ENCODE data around the gene STAC3.

DNA sequence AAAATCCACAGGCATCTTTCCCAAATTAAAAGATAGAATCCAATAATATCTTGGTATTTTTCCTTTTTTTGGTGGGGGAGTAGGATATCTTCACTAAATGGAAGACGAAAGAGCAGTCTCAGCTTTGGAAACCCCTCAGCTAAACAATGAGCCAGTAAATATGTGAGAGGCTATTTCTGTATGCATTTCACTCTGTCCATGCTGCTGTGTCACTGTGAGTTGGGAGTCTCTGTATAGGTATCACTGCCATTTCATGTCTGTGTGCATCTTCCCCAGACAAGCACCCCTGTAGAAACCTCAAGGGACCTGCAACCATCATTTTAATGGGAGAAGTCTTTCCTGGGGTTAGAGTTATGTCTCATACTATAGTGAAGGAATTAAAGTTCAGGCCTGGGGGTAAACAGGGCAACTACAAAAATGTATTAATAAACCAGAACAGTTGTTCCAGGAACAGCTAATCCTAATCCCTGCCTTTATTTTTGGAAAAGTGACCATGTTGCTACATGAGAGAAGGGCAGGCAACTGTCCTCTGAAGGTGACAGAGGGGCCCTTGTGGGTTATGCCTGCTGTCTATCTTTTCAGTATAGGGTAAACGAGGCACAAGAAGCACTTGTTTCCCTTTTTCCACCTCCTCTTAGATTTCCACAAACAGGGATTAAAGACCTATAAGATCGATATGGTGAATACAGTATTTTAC is 11.3 kb upstream of the STAC3 start:
- TF ChIP-seq SIN3A (IDR thresholded peaks at IDR 0.05; ENCODE audit: borderline replicate concordance in 2 of 2, control insufficient read depth in 1 of 2, low read depth in 2 of 2, low read length in 2 of 2) (no peak), MXI1 (IDR thresholded peaks at IDR 0.05; ENCODE audit: low read depth, low read length) (no peak), SMARCC2 (IDR thresholded peaks at IDR 0.05; ENCODE audit: low read depth) (no peak), ILK (tag; IDR thresholded peaks at IDR 0.05; ENCODE audit: borderline replicate concordance, low read depth) (no peak), ZNF133 (CRISPR knock-in tag; IDR thresholded peaks at IDR 0.05) (no peak), ZC3H8 (IDR thresholded peaks at IDR 0.05) (no peak), MAFK (IDR thresholded peaks at IDR 0.05; ENCODE audit: low read length) (no peak), ESRRA (IDR thresholded peaks at IDR 0.05; ENCODE audit: borderline replicate concordance, low read depth) (no peak), RAD21 (CRISPR knock-in tag; conservative IDR thresholded peaks at IDR 0.05 in 1 of 2, IDR thresholded peaks at IDR 0.05 in 1 of 2) (no peak)
- TF ChIP-seq, protein P1, sequence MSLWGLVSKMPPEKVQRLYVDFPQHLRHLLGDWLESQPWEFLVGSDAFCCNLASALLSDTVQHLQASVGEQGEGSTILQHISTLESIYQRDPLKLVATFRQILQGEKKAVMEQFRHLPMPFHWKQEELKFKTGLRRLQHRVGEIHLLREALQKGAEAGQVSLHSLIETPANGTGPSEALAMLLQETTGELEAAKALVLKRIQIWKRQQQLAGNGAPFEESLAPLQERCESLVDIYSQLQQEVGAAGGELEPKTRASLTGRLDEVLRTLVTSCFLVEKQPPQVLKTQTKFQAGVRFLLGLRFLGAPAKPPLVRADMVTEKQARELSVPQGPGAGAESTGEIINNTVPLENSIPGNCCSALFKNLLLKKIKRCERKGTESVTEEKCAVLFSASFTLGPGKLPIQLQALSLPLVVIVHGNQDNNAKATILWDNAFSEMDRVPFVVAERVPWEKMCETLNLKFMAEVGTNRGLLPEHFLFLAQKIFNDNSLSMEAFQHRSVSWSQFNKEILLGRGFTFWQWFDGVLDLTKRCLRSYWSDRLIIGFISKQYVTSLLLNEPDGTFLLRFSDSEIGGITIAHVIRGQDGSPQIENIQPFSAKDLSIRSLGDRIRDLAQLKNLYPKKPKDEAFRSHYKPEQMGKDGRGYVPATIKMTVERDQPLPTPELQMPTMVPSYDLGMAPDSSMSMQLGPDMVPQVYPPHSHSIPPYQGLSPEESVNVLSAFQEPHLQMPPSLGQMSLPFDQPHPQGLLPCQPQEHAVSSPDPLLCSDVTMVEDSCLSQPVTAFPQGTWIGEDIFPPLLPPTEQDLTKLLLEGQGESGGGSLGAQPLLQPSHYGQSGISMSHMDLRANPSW (CRISPR knock-in tag; IDR thresholded peaks at IDR 0.05) = no peak
- TF ChIP-seq, protein P2, sequence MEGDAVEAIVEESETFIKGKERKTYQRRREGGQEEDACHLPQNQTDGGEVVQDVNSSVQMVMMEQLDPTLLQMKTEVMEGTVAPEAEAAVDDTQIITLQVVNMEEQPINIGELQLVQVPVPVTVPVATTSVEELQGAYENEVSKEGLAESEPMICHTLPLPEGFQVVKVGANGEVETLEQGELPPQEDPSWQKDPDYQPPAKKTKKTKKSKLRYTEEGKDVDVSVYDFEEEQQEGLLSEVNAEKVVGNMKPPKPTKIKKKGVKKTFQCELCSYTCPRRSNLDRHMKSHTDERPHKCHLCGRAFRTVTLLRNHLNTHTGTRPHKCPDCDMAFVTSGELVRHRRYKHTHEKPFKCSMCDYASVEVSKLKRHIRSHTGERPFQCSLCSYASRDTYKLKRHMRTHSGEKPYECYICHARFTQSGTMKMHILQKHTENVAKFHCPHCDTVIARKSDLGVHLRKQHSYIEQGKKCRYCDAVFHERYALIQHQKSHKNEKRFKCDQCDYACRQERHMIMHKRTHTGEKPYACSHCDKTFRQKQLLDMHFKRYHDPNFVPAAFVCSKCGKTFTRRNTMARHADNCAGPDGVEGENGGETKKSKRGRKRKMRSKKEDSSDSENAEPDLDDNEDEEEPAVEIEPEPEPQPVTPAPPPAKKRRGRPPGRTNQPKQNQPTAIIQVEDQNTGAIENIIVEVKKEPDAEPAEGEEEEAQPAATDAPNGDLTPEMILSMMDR (IDR thresholded peaks at IDR 0.05 in 2 of 3, conservative IDR thresholded peaks at IDR 0.05 in 1 of 3; ENCODE audit: insufficient read depth in 2 of 3, low read depth in 1 of 3, low read length in 3 of 3) = no peak
- TF ChIP-seq, protein P3, sequence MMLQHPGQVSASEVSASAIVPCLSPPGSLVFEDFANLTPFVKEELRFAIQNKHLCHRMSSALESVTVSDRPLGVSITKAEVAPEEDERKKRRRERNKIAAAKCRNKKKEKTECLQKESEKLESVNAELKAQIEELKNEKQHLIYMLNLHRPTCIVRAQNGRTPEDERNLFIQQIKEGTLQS (IDR thresholded peaks at IDR 0.05) = no peak
- TF ChIP-seq, protein P3 (CRISPR knock-in tag; conservative IDR thresholded peaks at IDR 0.05) = no peak
- TF ChIP-seq, protein P4, sequence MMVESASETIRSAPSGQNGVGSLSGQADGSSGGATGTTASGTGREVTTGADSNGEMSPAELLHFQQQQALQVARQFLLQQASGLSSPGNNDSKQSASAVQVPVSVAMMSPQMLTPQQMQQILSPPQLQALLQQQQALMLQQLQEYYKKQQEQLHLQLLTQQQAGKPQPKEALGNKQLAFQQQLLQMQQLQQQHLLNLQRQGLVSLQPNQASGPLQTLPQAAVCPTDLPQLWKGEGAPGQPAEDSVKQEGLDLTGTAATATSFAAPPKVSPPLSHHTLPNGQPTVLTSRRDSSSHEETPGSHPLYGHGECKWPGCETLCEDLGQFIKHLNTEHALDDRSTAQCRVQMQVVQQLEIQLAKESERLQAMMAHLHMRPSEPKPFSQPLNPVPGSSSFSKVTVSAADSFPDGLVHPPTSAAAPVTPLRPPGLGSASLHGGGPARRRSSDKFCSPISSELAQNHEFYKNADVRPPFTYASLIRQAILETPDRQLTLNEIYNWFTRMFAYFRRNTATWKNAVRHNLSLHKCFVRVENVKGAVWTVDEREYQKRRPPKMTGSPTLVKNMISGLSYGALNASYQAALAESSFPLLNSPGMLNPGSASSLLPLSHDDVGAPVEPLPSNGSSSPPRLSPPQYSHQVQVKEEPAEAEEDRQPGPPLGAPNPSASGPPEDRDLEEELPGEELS (CRISPR knock-in tag; IDR thresholded peaks at IDR 0.05; ENCODE audit: borderline replicate concordance) = no peak
- TF ChIP-seq, protein P5, sequence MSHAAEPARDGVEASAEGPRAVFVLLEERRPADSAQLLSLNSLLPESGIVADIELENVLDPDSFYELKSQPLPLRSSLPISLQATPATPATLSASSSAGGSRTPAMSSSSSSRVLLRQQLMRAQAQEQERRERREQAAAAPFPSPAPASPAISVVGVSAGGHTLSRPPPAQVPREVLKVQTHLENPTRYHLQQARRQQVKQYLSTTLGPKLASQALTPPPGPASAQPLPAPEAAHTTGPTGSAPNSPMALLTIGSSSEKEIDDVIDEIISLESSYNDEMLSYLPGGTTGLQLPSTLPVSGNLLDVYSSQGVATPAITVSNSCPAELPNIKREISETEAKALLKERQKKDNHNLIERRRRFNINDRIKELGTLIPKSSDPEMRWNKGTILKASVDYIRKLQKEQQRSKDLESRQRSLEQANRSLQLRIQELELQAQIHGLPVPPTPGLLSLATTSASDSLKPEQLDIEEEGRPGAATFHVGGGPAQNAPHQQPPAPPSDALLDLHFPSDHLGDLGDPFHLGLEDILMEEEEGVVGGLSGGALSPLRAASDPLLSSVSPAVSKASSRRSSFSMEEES (CRISPR knock-in tag; IDR thresholded peaks at IDR 0.05) = no peak
